GM04503 (cell line): ENCODE data around the gene LBX2.

Source experiments
- DNase-seq: peaks from one replicate; pipeline ENCODE4 v3.0.0-alpha.2; 2012; ENCODE audit warnings: low read depth

LBX2 gene

GRCh38 chr2:74525717-74526648 lies 26.6 kb upstream of the LBX2 start, which contains the start of gene DQX1:
Gene DQX1, minus strand, starts transcription at chr2:74526231. Its CDS starts 502 bp downstream, at chr2:74525729.
- no peak for DNase-seq

DNA sequence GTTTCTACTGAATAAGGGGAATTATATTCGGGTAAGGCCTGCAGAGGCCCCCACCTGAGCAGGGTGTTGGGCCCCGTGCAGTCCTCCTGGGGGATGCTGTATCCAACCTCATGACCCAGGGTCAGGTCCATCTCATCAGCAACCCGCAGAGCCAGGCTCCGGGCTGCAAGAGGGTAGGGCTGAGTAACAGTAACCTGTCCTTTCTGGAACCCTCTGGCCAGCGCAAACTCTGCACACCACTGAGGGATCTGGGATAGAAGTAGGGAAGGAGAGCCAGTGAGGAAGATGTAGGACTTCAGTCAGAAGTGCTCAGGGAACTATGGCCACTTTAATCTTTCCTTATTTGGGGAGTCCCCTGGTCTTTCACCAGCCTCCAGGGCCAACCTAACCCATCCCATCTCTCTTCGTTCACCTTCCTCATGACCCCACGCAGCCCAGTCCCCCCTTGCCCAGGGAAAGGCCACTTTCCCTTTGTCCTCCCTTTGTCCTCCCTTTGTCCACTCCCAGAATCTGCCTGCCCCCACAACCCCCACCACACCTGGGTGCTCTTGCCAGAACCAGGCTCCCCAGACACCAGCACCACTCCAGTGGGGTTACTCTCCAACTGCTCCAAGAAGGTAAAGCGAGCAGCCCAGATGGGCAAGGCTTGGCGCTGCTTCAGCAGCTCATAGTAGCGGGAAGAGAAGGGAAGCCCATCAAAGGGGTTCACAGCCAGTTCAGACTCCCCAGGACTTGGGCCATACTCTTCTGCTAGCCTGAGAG lies 25.7 kb upstream of the LBX2 start:
- no peak for DNase-seq

DNA sequence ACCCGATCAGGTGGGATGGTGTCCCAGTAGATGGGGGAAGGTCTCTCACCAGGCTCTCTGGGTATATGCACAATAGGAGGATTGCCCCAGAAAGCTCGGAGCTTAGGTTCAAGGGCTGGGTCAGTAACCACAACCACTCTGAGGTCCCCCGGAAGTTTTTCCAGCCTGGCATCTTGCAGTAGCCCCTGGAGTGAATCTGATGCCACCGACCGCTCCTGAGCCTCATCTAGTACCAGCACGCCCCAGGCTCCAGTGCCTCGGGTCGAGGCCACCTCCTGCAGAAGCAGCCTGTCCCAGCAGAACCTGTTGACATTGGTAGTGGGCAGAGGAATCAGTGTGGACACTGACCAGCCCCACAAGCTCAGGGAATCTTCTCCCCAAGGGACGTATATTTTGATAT lies 24.6 kb upstream of the LBX2 start:
- no peak for DNase-seq

DNA sequence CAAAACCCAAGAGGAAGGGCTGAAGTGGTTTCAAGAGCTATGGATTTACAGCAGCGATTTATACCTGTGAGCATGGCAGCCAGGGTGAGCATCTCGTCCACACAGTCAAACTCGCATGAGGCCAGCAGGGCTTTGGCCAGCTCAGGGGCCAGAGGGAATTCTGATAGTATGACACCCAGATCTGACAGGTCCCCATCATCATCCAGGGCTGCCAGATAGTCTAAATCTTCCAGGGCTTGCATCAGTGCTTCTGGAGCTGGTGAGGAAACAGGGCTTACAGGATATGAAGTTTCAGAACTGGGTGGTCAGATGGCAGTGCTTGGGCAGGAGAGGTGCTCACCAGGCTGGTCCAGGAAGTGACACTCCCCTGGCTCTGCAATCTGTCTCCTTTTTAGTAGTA lies 23.1 kb upstream of the LBX2 start:
- no peak for DNase-seq

DNA sequence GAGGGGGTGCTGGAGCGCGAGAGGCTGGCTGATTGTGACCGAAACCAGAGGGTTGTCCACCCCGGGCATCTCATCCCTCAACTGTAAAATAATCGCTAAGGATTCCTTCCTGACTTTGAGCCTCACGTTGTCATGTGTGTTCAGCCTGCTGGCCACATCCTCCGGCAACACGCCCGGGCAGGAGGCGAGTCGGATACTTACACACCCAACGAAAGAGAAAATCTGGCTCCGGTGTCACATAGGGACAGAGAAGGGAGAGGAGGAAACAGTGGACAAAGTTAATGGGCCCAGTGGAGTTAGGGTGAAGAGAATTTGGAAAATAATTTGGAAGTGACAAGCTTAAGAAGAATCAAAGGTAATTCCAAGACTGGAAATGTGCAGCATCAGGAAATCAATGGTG lies 17.2 kb upstream of the LBX2 start:
- DNase-seq, result no peak

- no peak for DNase-seq
Observed at GRCh38 chr2:74515981-74516633, 16.7 kb upstream of the LBX2 start.

DNA sequence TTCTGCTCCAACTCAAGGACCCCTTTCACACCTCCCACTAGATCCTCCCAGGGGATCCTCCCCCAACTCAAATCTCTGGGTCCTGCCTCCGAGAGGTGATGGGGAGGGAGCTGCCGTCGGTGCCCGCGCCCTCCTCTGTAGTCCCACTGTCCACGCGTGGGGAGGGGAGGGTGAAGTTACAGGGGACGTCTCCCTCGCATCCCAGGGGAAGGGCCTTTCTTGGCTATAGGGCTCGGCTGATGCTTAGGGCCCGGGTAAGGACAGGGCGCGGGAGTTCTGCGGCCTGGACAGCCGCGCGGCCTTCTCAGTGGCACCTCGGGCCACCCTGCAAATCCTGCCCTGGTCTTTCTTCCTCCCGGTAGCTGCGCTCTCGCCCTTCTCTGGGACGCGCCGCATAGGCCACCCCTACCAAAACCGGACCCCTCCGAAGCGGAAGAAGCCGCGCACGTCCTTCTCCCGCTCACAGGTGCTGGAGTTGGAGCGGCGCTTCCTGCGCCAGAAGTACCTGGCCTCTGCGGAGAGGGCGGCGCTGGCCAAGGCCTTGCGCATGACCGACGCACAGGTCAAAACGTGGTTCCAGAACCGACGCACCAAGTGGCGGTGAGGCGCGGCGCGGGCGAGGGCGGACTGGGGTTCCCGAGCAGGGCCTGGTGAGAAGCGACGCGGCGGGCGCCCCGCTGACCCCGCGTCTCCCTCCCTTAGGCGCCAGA lies 16.0 kb upstream of the LBX2 start:
- DNase-seq, result no peak

- no peak for DNase-seq
Observed at GRCh38 chr2:74514368-74515270, 15.2 kb upstream of the LBX2 start, which contains the start of gene TLX2. Gene TLX2, plus strand, starts transcription at chr2:74514450. Its CDS starts 357 bp downstream, at chr2:74514807.

GRCh38 chr2:74513605-74514367 lies 14.4 kb upstream of the LBX2 start:
- no peak for DNase-seq

- no peak for DNase-seq
Observed at GRCh38 chr2:74512744-74513604, 13.6 kb upstream of the LBX2 start.

DNA sequence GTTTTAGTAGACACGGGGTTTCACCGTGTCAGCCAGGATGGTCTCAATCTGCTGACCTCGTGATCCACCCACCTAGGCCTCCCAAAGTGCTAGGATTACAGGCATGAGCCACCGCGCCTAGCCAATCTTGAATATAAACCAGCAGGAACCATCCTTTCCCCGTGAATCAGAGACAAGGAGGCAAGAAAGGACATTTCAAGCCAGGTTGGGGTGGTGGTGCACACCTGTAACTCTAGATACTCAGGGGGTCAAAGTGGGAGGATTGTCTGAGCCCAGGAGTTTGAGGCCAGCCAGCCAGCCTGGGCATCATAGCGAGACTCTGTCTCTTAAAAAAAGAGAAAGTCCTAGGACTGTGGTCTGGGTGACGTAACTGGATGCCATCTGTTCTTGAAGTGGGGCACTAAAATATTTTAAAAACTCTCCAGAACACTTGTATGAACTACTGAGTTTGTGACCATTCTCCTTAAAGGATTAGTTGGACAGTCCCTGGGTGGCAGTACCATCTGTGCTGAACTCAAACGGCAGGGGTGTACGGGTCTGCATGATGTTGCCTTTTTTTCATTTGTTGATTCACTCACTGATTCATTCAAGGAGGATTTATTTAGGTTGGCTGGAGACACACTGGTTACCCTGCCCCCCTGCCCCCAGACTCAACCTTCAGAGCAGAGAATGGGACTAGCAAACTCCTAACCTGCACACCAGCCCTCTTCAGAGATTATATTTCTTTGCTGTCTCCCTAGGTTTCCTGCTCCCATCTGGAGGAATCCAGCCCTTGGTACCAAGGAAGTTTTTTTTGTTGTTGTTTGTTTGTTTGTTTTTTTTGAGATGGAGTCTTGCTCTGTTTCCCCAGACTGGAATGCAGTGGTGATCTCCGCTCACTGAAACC lies 11.9 kb upstream of the LBX2 start:
- DNase-seq, result no peak

DNA sequence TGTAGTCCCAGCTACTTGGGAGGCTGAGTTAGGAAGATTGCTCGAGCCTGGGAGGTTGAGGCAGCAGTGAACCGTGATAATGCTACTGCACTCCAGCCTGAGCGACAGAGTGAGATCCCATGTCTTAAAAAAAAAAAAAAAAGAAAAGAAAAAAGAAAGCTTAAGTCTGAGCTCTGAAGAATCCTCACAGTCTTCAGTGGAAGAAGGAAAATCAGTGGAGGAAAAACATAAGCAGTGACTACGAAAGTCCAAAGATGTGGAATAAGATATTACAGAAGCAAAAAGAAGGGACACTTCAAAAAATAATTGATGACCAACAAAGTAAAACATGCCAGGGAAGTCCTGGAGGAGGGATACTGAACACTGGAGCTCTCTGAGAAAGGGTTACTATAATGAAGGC lies 10.9 kb upstream of the LBX2 start:
- DNase-seq, result no peak

DNA sequence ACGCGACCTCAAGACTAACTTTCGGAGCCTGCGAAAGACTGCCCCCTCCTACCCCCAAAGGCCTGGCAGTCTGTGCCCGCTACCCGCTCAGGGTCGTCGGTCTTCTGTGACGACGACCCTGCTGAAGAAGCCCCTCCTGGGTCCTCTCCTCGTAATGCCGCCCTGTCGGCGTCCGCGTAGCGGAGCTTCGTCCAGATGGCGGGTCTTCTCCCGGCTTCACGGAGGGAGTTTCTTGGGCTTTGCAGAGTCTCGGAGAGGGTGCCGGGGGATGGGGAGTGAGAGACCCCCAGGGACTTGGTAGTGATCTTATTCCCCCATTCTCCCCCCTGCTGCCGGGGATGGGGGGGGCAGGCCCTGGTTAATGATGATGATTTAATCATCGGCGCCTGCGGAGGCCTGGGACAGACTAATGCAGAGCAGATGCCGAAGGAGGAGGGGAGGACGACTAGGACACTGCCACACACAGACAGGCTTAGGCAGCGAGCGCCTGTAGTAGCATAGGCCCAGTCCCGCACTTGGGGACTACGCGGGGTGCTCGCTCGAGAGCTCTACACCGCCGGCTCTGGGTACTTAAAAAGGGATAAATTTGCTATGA lies 8.6 kb upstream of the LBX2 start:
- DNase-seq, result no peak

- DNase-seq, result peak; percentile 80
Observed at GRCh38 chr2:74507145-74507925, 7.9 kb upstream of the LBX2 start, which contains the start of gene PCGF1. Gene PCGF1, minus strand, starts transcription at chr2:74507695. Its CDS starts 27 bp downstream, at chr2:74507668.

- DNase-seq, result no peak
Observed at GRCh38 chr2:74505448-74506246, 6.2 kb upstream of the LBX2 start.

GRCh38 chr2:74504591-74504990 lies 5.2 kb upstream of the LBX2 start:
- no peak for DNase-seq
